ENCODE results near the gene WDR74. TPM values are rescaled to one million over a fixed set of nuclear protein-coding genes. Genes with fewer than 3 reads are reported as not detected.

Gene WDR74
- polyA plus RNA-seq, 2 of the 4 experiments (the other 2 are of a cell fraction): 52.9 to 90.6 TPM

DNA sequence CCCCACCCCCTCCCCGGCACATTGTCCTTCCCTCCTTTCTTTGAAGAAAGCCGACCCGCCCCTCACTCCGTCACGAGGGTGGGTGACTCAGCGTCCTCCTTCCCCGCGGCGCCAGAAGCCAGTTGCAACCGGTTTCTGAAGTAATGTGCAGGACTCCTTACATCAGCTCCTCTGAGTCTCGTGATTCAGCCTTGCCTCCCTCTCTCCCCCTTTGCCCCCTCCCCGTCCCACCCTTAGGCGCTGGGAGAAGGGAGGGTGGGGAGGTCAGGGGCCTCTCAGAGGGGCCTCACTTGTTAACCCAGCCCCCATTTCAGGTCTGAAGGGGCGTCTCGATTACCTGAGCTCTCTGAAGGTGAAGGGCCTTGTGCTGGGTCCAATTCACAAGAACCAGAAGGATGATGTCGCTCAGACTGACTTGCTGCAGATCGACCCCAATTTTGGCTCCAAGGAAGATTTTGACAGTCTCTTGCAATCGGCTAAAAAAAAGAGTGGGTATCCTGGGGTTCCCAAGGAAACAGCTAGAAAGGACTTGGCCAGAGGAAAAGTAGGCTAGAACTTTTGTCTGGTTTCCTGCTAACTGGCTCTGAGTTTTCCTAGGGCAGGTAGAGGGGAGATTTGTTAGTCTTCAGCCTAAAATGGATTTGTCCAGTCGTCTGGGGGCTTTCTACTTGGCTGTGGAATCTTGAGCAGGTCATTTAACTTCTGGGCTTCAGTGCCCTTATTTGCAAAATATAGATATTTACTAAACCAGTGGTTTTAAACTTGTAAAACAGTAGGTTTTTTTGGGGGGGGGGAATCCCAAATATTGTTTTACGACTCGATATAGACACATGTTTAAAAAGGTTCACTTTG is 42.4 kb upstream of the WDR74 start:
- WGBS (ENCODE audit: missing lambda C conversion rate): 2% methylated on average over 18 of the region's 21 CpGs
- H3K4me2 ChIP-seq: peak overlapping the region; percentile 95
- ChIA-PET POLR2A (interaction anchor here (0.6 to 3.2 kb wide), 14 partner anchors 8 to 210 kb away, joined by 3 to 48 read pairs (median 6); partner anchors contain the start of genes HNRNPUL2, POLR2G, STX5 and TEX54), CTCF (interaction anchor here (0.9 to 6.1 kb wide), 8 partner anchors 8 to 801 kb away, joined by 3 to 42 read pairs (median 7); no protein-coding TSS in a partner anchor)
- H3K4me1 ChIP-seq: peaks cover 55% of the 10 kb centered on the region
- H3K4me3 ChIP-seq: peak overlapping the region; percentile 89
- DNase-seq (ENCODE audit: low read depth in 1 of 2, low spot score in 1 of 2): peak; percentile 97 to 98
- peak overlapping the region; percentile 97 to 100 for H3K27ac ChIP-seq
- no peak for FAIRE-seq
- H3K9me3 ChIP-seq: no peaks in the 10 kb centered on the region
- ATAC-seq: peak; percentile 65 to 70; a peak in 5 of 6 replicates
- TF ChIP-seq GATA3 (IDR thresholded peaks at IDR 0.05; ENCODE audit: borderline replicate concordance) (no peak), KDM1A (IDR thresholded peaks at IDR 0.05; ENCODE audit: low read depth) (no peak), FOSL2 (IDR thresholded peaks at IDR 0.05) (peak; percentile 69), FOSL2 (CRISPR knock-in tag; IDR thresholded peaks at IDR 0.05) (peak; percentile 87), FOSB (CRISPR knock-in tag; IDR thresholded peaks at IDR 0.05) (no peak), MAZ (IDR thresholded peaks at IDR 0.05; ENCODE audit: borderline replicate concordance, low read depth, low read length) (no peak), JUNB (IDR thresholded peaks at IDR 0.05) (peak; percentile 56), RCOR1 (IDR thresholded peaks at IDR 0.05; ENCODE audit: low read depth, low read length) (no peak), HOXA7 (CRISPR knock-in tag; IDR thresholded peaks at IDR 0.05) (no peak), FOXS1 (CRISPR knock-in tag; IDR thresholded peaks at IDR 0.05) (no peak), POLR2AphosphoS2 (conservative IDR thresholded peaks at IDR 0.05; ENCODE audit: low read length) (no peak), SMC3 (IDR thresholded peaks at IDR 0.05) (no peak), CHD2 (IDR thresholded peaks at IDR 0.05; ENCODE audit: low read length, partially characterized antibody) (no peak), HOXB5 (CRISPR knock-in tag; IDR thresholded peaks at IDR 0.05) (no peak), CEBPB (IDR thresholded peaks at IDR 0.05) (peak; percentile 65 to 83; a peak in 3 of 4 replicates), ZNF302 (CRISPR knock-in tag; IDR thresholded peaks at IDR 0.05) (no peak), PHF8 (IDR thresholded peaks at IDR 0.05; ENCODE audit: borderline replicate concordance, low read depth) (no peak; the same call in 1 of the 2 replicates), NR3C1 (IDR thresholded peaks at IDR 0.05) (no peak), EP300 (IDR thresholded peaks at IDR 0.05) (peak; percentile 47 to 73; a peak in 2 of 5 replicates), RARB (CRISPR knock-in tag; IDR thresholded peaks at IDR 0.05) (0 out of 2 replicates have a peak, but pooled peaks have one; percentile 38), MAFK (IDR thresholded peaks at IDR 0.05; ENCODE audit: partially characterized antibody) (peak; percentile 29), BHLHE40 (IDR thresholded peaks at IDR 0.05; ENCODE audit: low read depth, low read length) (peak; percentile 81), JUN (IDR thresholded peaks at IDR 0.05) (peak in 1 of 2 experiments; percentile 55; a peak in 3 of 5 replicates), MYC (IDR thresholded peaks at IDR 0.05; ENCODE audit: borderline replicate concordance, low read length) (no peak), ZFP36 (IDR thresholded peaks at IDR 0.05; ENCODE audit: borderline replicate concordance, partially characterized antibody) (no peak), HDAC2 (IDR thresholded peaks at IDR 0.05) (no peak), TP53 (CRISPR knock-in tag; IDR thresholded peaks at IDR 0.05) (peak; percentile 22; the same call in 1 of the 2 replicates), CBX8 (IDR thresholded peaks at IDR 0.05) (no peak), ZC3H11A (IDR thresholded peaks at IDR 0.05) (no peak), NFE2L2 (conservative IDR thresholded peaks at IDR 0.05; ENCODE audit: low read length) (no peak), CBX2 (IDR thresholded peaks at IDR 0.05; ENCODE audit: borderline replicate concordance, low read depth) (no peak), HEYL (CRISPR knock-in tag; IDR thresholded peaks at IDR 0.05) (no peak), POLR2A (IDR thresholded peaks at IDR 0.05; ENCODE audit: low read length) (no peak)
- TF ChIP-seq, protein P1, sequence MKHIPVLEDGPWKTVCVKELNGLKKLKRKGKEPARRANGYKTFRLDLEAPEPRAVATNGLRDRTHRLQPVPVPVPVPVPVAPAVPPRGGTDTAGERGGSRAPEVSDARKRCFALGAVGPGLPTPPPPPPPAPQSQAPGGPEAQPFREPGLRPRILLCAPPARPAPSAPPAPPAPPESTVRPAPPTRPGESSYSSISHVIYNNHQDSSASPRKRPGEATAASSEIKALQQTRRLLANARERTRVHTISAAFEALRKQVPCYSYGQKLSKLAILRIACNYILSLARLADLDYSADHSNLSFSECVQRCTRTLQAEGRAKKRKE (CRISPR knock-in tag; IDR thresholded peaks at IDR 0.05; ENCODE audit: low read depth): no peak
- TF ChIP-seq, protein P2, sequence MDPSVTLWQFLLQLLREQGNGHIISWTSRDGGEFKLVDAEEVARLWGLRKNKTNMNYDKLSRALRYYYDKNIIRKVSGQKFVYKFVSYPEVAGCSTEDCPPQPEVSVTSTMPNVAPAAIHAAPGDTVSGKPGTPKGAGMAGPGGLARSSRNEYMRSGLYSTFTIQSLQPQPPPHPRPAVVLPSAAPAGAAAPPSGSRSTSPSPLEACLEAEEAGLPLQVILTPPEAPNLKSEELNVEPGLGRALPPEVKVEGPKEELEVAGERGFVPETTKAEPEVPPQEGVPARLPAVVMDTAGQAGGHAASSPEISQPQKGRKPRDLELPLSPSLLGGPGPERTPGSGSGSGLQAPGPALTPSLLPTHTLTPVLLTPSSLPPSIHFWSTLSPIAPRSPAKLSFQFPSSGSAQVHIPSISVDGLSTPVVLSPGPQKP (IDR thresholded peaks at IDR 0.05; ENCODE audit: low read depth, low read length): no peak
- TF ChIP-seq, protein P3, sequence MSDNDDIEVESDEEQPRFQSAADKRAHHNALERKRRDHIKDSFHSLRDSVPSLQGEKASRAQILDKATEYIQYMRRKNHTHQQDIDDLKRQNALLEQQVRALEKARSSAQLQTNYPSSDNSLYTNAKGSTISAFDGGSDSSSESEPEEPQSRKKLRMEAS (IDR thresholded peaks at IDR 0.05): no peak; the same call in 1 of the 2 replicates
- TF ChIP-seq, protein P4, sequence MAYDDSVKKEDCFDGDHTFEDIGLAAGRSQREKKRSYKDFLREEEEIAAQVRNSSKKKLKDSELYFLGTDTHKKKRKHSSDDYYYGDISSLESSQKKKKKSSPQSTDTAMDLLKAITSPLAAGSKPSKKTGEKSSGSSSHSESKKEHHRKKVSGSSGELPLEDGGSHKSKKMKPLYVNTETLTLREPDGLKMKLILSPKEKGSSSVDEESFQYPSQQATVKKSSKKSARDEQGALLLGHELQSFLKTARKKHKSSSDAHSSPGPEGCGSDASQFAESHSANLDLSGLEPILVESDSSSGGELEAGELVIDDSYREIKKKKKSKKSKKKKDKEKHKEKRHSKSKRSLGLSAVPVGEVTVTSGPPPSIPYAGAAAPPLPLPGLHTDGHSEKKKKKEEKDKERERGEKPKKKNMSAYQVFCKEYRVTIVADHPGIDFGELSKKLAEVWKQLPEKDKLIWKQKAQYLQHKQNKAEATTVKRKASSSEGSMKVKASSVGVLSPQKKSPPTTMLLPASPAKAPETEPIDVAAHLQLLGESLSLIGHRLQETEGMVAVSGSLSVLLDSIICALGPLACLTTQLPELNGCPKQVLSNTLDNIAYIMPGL (CRISPR knock-in tag; IDR thresholded peaks at IDR 0.05; ENCODE audit: borderline replicate concordance): no peak
- TF ChIP-seq, protein P5, sequence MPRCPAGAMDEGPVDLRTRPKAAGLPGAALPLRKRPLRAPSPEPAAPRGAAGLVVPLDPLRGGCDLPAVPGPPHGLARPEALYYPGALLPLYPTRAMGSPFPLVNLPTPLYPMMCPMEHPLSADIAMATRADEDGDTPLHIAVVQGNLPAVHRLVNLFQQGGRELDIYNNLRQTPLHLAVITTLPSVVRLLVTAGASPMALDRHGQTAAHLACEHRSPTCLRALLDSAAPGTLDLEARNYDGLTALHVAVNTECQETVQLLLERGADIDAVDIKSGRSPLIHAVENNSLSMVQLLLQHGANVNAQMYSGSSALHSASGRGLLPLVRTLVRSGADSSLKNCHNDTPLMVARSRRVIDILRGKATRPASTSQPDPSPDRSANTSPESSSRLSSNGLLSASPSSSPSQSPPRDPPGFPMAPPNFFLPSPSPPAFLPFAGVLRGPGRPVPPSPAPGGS (IDR thresholded peaks at IDR 0.05): no peak
- TF ChIP-seq, protein P6, sequence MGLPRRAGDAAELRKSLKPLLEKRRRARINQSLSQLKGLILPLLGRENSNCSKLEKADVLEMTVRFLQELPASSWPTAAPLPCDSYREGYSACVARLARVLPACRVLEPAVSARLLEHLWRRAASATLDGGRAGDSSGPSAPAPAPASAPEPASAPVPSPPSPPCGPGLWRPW (IDR thresholded peaks at IDR 0.05): no peak
